Urothelium cell line (cell line): Measurements from ENCODE around the gene PRKCD.

ENCODE experiments used
- DNase-seq: peaks from one replicate; pipeline ENCODE4 v3.0.0; 2011; ENCODE audit warnings: low spot score, mixed read lengths
- FAIRE-seq: peaks from 2 replicates; lab custom pipeline; 2011; peaks lifted over from hg19 to GRCh38; lab: Jason Lieb, UNC

PRKCD gene

DNA sequence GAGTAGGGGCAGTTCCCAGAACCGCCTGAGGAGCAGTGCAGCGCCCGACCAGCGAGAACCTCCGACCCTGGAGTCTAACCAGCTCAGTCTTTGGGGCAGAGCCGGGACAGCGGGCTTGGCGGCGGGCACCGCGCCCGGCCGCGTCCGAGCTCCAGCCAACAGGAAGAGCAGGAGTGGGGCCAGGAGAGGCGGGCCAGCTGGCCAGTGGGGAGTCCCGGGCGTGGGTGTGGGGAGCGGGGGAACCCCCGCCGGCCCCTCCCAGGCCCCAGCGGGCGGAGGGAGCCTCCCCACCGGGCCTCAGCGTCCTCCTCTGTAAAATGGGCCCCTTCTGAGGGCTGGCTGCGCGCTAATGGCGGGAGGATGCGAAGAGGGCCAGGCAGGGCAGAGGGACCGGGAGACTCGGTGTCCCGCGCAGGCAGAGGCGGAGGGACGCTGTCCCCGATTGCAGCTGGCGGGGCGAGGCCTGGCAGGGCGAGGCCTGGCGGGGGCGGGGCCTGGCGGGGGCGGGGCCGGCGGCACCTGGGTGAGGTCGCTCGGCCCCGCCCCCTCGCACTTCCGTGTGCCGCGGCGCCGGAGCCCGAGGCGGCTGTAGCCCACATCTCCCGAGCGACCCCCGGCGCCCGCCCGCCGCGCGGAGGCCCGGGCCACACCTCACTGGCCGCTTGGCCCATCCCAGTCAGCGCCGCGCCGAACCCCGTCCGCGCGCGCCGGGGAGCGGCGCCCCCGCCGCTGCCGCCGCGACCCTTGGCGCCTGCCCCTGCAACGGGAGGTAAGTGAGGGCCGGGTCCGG is at the start of gene PRKCD:
Gene PRKCD, plus strand, starts transcription at position 550 of the 790 bp plus-strand sequence. CDS start 17,214 bp downstream, outside the sequence.
- no peak for FAIRE-seq

GRCh38 chr3:53111822-53112221 is 49.2 kb upstream of the PRKCD start:
- DNase-seq (no peak), FAIRE-seq (no peak)

More for the DNA sequence above, at the start of gene PRKCD:
- DNase-seq = peak; percentile 96

DNA sequence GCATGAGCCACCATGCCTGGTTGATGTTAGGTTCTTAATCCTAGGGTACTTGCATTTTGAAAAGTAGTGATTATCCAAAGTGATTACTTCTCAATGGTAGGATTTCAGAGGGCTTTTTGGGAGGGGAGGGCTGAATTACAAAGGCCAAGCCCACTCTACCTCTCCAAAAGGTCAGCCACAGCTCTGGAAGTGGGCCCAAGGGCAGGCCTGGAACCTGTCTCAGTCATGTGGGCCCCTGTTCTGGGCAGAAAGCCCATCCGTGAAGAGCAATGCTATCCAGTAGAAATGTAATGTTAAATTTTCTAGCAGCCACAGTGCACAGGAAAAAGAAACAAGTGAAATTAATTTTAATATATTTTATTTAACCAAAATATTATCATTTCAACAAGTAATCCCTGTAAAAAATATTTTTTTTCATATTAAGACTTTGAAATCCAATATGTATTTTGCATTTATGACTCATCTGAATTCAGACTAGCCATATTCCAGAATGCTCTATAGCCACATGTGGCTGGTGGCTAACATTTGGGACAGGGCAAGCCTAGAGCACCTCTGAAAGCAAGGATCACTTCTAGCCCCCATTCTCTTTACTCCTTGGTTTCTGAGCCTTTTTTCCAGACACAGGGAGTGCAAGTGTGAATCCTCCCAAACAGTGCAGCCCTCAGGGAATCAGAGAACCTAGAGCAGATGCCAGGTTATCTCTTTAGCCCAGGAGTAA is 47.6 kb upstream of the PRKCD start:
- DNase-seq (no peak), FAIRE-seq (no peak)

GRCh38 chr3:53114011-53114400 is 47.0 kb upstream of the PRKCD start:
- FAIRE-seq (no peak), DNase-seq (peak; percentile 87)

DNA sequence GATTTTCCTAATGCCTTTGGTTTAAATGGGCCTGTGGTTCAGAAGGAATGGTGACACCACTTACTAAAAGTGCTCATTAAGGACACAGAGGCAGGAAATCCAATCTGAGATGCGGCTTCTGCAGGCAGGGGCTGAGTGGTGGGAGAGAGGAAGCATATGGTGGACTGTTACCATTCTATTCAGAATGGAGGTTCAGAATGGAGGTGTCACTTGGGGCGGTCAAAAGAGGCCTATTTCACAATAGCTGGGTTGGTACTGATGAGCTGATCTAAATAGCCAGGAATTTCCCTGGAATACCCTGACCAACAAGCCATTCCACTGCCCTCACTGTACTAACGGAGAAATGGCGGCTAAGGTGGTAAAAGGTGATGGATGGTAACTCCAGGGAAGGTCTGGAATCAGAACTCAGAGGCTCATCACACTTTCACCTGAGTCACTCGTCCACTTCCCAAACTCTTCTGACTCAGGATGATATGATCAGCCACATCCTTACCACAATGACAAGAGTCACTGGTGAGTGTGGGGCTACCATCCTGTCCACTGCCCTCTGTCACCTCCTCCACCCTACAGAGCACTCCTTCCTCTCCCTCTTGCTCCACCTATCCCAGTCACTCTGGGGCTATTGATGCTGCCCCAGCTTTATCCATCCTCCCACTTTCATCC is 46.5 kb upstream of the PRKCD start:
- DNase-seq (no peak), FAIRE-seq (no peak)

- DNase-seq (no peak), FAIRE-seq (no peak)
These were observed 44.1 kb upstream of the PRKCD start for GRCh38 chr3:53116956-53117355.

DNA sequence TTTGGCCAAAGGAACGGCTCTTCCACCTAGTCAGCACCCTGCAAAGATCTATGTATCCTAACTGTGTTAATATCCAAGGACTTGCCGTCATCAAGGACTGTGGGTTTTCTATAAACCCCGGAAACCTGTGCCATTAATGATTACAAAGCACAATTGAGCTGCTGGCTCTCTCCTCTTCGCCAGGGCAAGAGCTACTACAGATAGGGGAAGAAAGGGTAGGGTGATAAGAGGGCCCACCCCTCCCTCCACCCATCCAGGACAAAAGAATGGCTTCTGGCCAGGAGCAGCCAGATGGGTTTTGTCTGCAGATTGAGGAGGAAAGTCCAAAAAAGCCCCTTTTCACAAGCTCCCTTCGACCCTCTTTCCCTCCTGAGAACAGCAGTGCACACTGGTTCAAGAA is 40.7 kb upstream of the PRKCD start:
- DNase-seq = no peak
- FAIRE-seq = no peak

GRCh38 chr3:53122255-53122932 is 38.6 kb upstream of the PRKCD start:
- no peak for FAIRE-seq
- no peak for DNase-seq

GRCh38 chr3:53122933-53123305 is 38.1 kb upstream of the PRKCD start:
- no peak for FAIRE-seq
- no peak for DNase-seq

DNA sequence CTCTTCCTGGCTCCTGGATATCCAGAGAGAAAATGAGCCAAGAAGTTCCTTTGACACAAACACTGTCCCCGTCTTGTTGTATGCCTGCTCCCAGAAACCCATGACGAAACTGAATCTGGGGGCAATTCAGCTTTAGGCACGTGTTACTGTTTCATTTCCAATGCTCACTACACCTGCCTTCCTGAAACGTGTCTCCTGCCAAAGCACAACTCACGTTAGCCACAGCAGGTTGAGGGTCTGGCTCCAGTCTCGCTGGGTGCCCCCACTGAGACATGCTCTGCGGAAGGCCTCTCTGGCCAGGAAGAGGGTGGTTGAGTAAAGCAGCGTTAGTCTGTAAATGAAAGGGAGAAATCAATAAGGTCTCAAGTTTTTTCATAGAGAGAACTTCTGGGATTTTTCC is 37.5 kb upstream of the PRKCD start:
- DNase-seq (no peak), FAIRE-seq (no peak)

GRCh38 chr3:53123953-53124352 is 37.1 kb upstream of the PRKCD start:
- no peak for DNase-seq
- no peak for FAIRE-seq

DNA sequence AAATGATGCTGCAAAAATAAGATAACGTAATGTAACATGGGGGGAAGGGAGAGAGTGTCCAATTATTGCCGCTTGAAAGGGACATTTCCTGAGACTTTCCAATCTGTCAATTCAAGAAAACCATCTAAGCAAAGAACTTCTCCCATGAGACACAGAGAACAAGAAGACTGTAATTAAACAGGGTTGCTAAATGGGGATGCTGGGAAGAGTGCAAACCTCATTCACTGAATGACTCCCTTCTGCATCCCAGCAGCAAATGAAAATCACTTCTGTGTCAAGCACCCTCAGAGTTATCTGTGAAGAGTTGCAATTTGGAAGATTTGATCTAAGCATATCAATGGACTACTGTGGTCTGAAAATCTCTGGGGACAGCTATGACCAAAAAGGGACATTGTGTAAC is 34.4 kb upstream of the PRKCD start:
- DNase-seq (no peak), FAIRE-seq (no peak)

DNA sequence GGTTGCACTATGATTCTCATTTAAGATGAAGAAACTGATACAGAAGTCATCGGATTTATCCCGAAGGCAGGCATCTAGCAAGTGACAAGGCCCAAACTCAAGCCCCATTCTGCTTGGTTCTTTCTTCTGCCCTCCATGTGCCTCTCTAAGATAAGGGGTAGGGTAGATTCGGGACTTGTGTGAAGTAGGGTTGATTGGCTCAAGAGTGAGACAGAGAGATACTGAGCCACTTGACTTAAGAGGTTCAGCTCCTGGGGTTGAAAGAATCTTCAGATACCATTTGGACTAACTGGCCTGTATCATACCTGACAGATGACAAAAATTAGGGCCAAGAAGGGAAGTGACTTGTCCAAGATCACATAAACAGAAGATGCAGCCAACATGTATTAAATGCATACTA is 31.7 kb upstream of the PRKCD start:
- DNase-seq (no peak), FAIRE-seq (peak; percentile 53)

DNA sequence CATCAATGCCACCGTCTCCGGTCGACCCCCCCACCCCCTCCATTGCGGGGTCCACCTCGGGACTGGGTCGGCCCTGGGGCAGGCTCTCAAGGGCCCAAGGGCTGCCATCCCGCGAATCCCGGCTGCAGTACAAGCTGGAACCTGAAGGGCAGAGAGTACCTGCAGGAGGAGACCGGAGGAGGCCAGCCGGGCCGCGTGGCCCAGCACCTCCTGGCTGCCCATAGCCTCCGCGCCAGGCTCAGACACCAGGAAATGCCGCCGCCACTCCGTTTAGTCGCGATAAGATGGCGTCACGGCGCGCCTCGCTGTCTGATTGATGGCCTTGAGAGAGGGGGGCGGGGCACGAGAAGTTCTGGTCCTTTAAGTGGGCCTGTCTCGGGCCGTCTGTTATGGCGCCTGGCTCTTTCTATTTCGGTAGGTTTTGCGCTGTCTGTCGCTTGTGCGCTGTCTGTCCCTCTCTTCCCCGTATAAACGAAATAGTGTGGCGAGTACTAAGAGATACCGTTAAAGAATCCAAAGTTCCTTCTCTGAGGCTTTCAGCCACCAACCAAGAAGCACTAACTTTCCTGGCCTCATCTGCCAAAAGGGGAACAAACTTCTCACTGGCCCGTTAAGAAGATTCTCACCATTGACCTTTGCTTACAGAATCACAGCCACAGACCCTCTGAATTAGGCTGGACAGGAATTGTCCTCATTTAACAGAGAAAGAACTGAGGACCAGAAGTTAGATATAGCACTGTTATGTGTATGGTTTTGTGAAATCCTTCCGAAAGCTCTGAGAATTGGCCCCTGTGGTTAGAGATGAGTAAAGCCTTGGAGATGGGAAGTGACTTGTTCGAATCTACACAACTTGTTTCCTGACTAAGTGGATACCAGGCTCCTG is 30.6 kb upstream of the PRKCD start, which contains the start of gene RFT1:
Gene RFT1, minus strand, starts transcription at position 257 of the 883 bp plus-strand sequence. Its CDS starts 35 bp downstream, at position 222.
- peak; percentile 30 for FAIRE-seq

GRCh38 chr3:53131096-53131495 is 29.9 kb upstream of the PRKCD start:
- FAIRE-seq (no peak), DNase-seq (no peak)

More for the DNA sequence above, 30.6 kb upstream of the PRKCD start, which contains the start of gene RFT1:
- peak; percentile 96 for DNase-seq

DNA sequence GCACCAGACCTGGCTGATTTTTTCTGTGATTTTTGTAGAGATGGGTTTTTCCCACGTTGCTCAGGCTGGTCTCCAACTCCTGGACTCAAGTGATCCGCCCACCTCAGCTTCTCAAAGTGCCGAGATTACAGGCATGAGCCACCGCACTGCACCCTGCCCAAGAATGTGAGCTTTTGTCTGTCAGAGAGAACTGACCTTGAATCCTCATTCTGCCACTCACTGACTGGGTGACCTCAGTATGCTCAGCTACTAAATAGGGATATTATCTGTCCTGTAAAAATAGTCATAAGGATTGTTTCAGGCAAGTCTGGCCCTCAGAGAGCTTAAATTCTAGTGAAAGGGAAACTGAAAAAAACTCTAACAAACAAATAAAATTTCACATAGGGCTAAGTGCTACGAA is 28.7 kb upstream of the PRKCD start:
- no peak for DNase-seq
- FAIRE-seq = no peak

- no peak for FAIRE-seq
- peak; percentile 68 for DNase-seq
These were observed 26.3 kb upstream of the PRKCD start for GRCh38 chr3:53134631-53135232.

GRCh38 chr3:53137221-53137620 is 23.8 kb upstream of the PRKCD start:
- FAIRE-seq = no peak
- DNase-seq = no peak

GRCh38 chr3:53137835-53138446 is 23.1 kb upstream of the PRKCD start:
- no peak for FAIRE-seq
- DNase-seq = no peak
